Endothelial cell of umbilical vein (primary cell): ENCODE results near the gene MYO18A. TPM values are rescaled to one million over a fixed set of nuclear protein-coding genes. Genes with fewer than 3 reads are reported as not detected.

Experiments
- BruUV-seq: library from RNA; stranded (reverse); fragments of 400-500 nt; replicated peaks from 2 replicates; lab custom pipeline; 2021; lab: Mats Ljungman, UMichigan
- CTCF ChIA-PET: fragments of 300-600, 350-600 bp; sonication (Branson Sonifier 250); formaldehyde crosslinking; loops from one replicate; lab custom pipeline; 2021; ENCODE audit warnings: antibody characterized with exemption, inconsistent platforms; lab: Charles Lee
- POLR2A ChIA-PET: fragments of 300-600, 350-600 bp; sonication (Branson Sonifier 250); formaldehyde crosslinking; loops from one replicate; lab custom pipeline; 2021; ENCODE audit warnings: antibody characterized with exemption, inconsistent platforms; lab: Charles Lee
- DNase-seq: peaks from one replicate; pipeline ENCODE4 v3.0.0-alpha.2; 2011; ENCODE audit warnings: low read depth, low spot score
- FAIRE-seq: peaks from 2 replicates; lab custom pipeline; 2011; peaks lifted over from hg19 to GRCh38; lab: Jason Lieb, UNC
- H2AFZ ChIP-seq: 2 replicates; pipeline ENCODE4 v1.6.0; 2012; ENCODE audit warnings: low read depth, low read length, control low read depth, inconsistent platforms
- H3K27ac ChIP-seq: 2 replicates; pipeline ENCODE4 v1.5.1; 2011; ENCODE audit warnings: low read depth, mild to moderate bottlenecking, control low read depth, low read length, moderate library complexity; ENCODE audit not compliant: insufficient read depth
- H3K27me3 ChIP-seq, 2 experiments: 2 replicates each; pipeline versions ENCODE4 v1.6.0 to v1.6.1; 2011; ENCODE audit warnings: low read length in 2 of 2, mixed read lengths in 1 of 2; ENCODE audit not compliant: control insufficient read depth in 2 of 2, insufficient read depth in 2 of 2
- H3K36me3 ChIP-seq, 2 experiments: 2 replicates in 1 of 2; 3 replicates in 1 of 2; pipeline ENCODE4 v1.5.1; 2011; ENCODE audit warnings: low read length in 2 of 2, mild to moderate bottlenecking in 1 of 2, moderate library complexity in 1 of 2; ENCODE audit not compliant: control insufficient read depth in 2 of 2, insufficient read depth in 2 of 2; ENCODE audit errors: extremely low read depth in 1 of 2
- H3K4me1 ChIP-seq: 3 replicates; pipeline ENCODE4 v1.5.1; 2011; ENCODE audit warnings: mild to moderate bottlenecking, low read length; ENCODE audit not compliant: control insufficient read depth, insufficient read depth; ENCODE audit errors: extremely low read depth
- H3K4me2 ChIP-seq: 2 replicates; pipeline ENCODE4 v1.6.1; 2011; ENCODE audit warnings: low read length, control low read depth, mixed read lengths; ENCODE audit not compliant: insufficient read depth
- H3K4me3 ChIP-seq, 3 experiments: fragments of 200-600 bp in 1 of 3; sonication (generic), shearing (Covaris generic) in 1 of 3; replicated peaks in 1 of 3; 2 replicates each; pipeline ENCODE4 v1.5.1; 2011 to 2016; ENCODE audit warnings: control low read depth in 3 of 3, low read length in 3 of 3, mild to moderate bottlenecking in 2 of 3, inconsistent platforms in 1 of 3, low read depth in 1 of 3, moderate library complexity in 1 of 3; ENCODE audit not compliant: insufficient read depth in 1 of 3
- H3K79me2 ChIP-seq: 2 replicates; pipeline ENCODE4 v1.6.0; 2012; ENCODE audit warnings: low read length, inconsistent platforms; ENCODE audit not compliant: control insufficient read depth, insufficient read depth
- H3K9ac ChIP-seq: replicated peaks from 2 replicates; pipeline ENCODE3; 2011; ENCODE audit warnings: low read length, control low read depth; ENCODE audit not compliant: insufficient read depth; ENCODE audit errors: extremely low read depth
- H3K9me1 ChIP-seq: replicated peaks from 3 replicates; pipeline ENCODE4 v1.6.0; 2011; ENCODE audit warnings: mild to moderate bottlenecking, low read length; ENCODE audit not compliant: control insufficient read depth, insufficient read depth; ENCODE audit errors: extremely low read depth
- H3K9me3 ChIP-seq: replicated peaks from 2 replicates; pipeline ENCODE4 v1.5.1; 2012; ENCODE audit warnings: low read length, inconsistent platforms; ENCODE audit not compliant: control insufficient read depth, insufficient read depth
- H4K20me1 ChIP-seq: replicated peaks from 2 replicates; pipeline ENCODE3; 2011; ENCODE audit warnings: mild to moderate bottlenecking, low read length; ENCODE audit not compliant: control insufficient read depth, insufficient read depth; ENCODE audit errors: extremely low read depth
- CTCF ChIP-seq, 2 donors: IDR thresholded peaks; 1 replicate in 1 of 2; 2 replicates in 1 of 2; pipeline ENCODE4 v1.5.1; 2011; ENCODE audit warnings: low read length in 2 of 2, mild to moderate bottlenecking in 2 of 2, moderate library complexity in 2 of 2, control low read depth in 1 of 2, inconsistent platforms in 1 of 2, low read depth in 1 of 2; ENCODE audit not compliant: insufficient read depth in 1 of 2; ENCODE audit errors: extremely low read depth in 1 of 2
- EZH2 ChIP-seq: IDR thresholded peaks from 2 replicates; pipeline ENCODE4 v1.6.1; 2012; ENCODE audit warnings: borderline replicate concordance, low read depth, mild to moderate bottlenecking, moderate library complexity, low read length, inconsistent platforms; ENCODE audit not compliant: severe bottlenecking
- FOS ChIP-seq: IDR thresholded peaks from 2 replicates; pipeline ENCODE4 v1.6.1; 2011; ENCODE audit warnings: mild to moderate bottlenecking, low read length, moderate library complexity, borderline replicate concordance; ENCODE audit not compliant: insufficient read depth
- GATA2 ChIP-seq: IDR thresholded peaks from 2 replicates; pipeline ENCODE4 v1.7.0; 2011; ENCODE audit warnings: low read depth, mild to moderate bottlenecking, moderate library complexity, mixed read lengths, low read length; ENCODE audit not compliant: insufficient read length, insufficient read depth
- JUN ChIP-seq: IDR thresholded peaks from 2 replicates; pipeline ENCODE4 v1.6.1; 2011; ENCODE audit warnings: borderline replicate concordance, low read depth; ENCODE audit not compliant: insufficient read length, insufficient read depth
- MAX ChIP-seq: IDR thresholded peaks from 2 replicates; pipeline ENCODE4 v1.6.1; 2011; ENCODE audit not compliant: insufficient read depth, insufficient read length
- MYC ChIP-seq: IDR thresholded peaks from one replicate; pipeline ENCODE4 v1.6.1; 2011; ENCODE audit warnings: mild to moderate bottlenecking, low read depth, low read length
- POLR2A ChIP-seq: IDR thresholded peaks from 2 replicates; pipeline ENCODE4 v1.6.1; 2012; ENCODE audit warnings: low read depth, mild to moderate bottlenecking, control low read depth, low read length
- POLR2AphosphoS5 ChIP-seq: IDR thresholded peaks from 2 replicates; pipeline ENCODE4 v1.6.1; 2012; ENCODE audit warnings: low read depth, mild to moderate bottlenecking, control low read depth, low read length, moderate library complexity; ENCODE audit not compliant: insufficient read depth
- dilution Hi-C: fragments of 300-500 bp; cut with MboI; formaldehyde crosslinking; loops from one replicate; pipeline ENCODE4 v1.15.0; 2019; ENCODE audit warnings: low sequenced_read_pairs; ENCODE audit not compliant: extremely low pct_ligation_motif_present
- intact Hi-C: fragments of 100-400 bp; cut with micrococcal nuclease; formaldehyde crosslinking; loops from one replicate; pipeline ENCODE4 v1.10.0; 2022
- polyA plus RNA-seq, 4 experiments: library from polyadenylated mRNA; depleted of rRNA in 3 of 4; stranded (reverse) in 3 of 4; unstranded in 1 of 4; fragments of >200 nt; gene quantifications; 2 replicates each; pipeline versions ENCODE4 v1.2.1 to v1.2.3, GENCODE V29; 2011 to 2012; ENCODE audit warnings: missing spikeins in 1 of 4
- total RNA-seq: library from RNA; stranded (reverse); gene quantifications from 2 replicates; pipeline ENCODE4 v1.2.3, GENCODE V29; 2021

The MYO18A gene
- total and polyA plus RNA-seq, 2 donors (not counting 3 experiments of a cell fraction or from before 2014, with no cell fraction given): 3.9 to 28.3 TPM

GRCh38 chr17:29086628-29087332, 93.4 kb downstream of the MYO18A start:
- H3K4me1 ChIP-seq: no peaks in the 10 kb centered on the region
- POLR2A ChIA-PET: no interaction called here
- dilution Hi-C loops: no loop called here
- H3K27me3 ChIP-seq: no peaks in the 10 kb centered on the region
- H3K27ac ChIP-seq: no peak overlapping the region
- no TSS peak for BruUV-seq
- no peak overlapping the region for H3K9ac ChIP-seq
- no peak for FAIRE-seq
- peaks cover 0 to 13% of the 10 kb centered on the region in 2 experiments for H3K36me3 ChIP-seq
- no peaks in the 10 kb centered on the region for H3K9me3 ChIP-seq
- H3K9me1 ChIP-seq: no peaks in the 10 kb centered on the region
- no peak overlapping the region for H3K4me3 ChIP-seq
- H4K20me1 ChIP-seq: no peaks in the 10 kb centered on the region
- TF ChIP-seq MYC (no peak), POLR2AphosphoS5 (no peak), JUN (no peak), POLR2A (no peak), EZH2 (no peak), CTCF (IDR thresholded peaks at IDR 0.05; ENCODE audit: extremely low read depth in 1 of 2, insufficient read depth in 1 of 2, low read depth in 1 of 2, low read length in 2 of 2) (no peak), GATA2 (no peak), MAX (no peak), FOS (no peak)
- intact Hi-C loops: no loop called here
- CTCF ChIA-PET: interaction anchor here (1.9 to 2.0 kb wide), 2 partner anchors 30 to 121 kb away, joined by 6 to 8 read pairs; no protein-coding TSS in a partner anchor
- H3K79me2 ChIP-seq: no peaks in the 10 kb centered on the region
- H3K4me2 ChIP-seq: no peak overlapping the region
- no peak for DNase-seq
- H2AFZ ChIP-seq: no peak overlapping the region
